Testis (tissue), 3 donors: ENCODE measurements around the gene OSBPL8. TPM values are rescaled to one million over a fixed set of nuclear protein-coding genes. Genes with fewer than 3 reads are reported as not detected.

ENCODE experiments used
- DNase-seq: peaks from one replicate; pipeline ENCODE4 v3.0.0-alpha.2; 2019
- H3K27ac ChIP-seq, 2 donors: fragments of 200-600 bp; sonication (generic); one replicate each; pipeline ENCODE4 v1.5.1; 2019
- H3K27me3 ChIP-seq: fragments of 200-600 bp; sonication (generic); one replicate; pipeline ENCODE4 v1.5.1; 2019
- H3K36me3 ChIP-seq: fragments of 200-600 bp; sonication (generic); one replicate; pipeline ENCODE4 v1.5.1; 2017; ENCODE audit warnings: low read depth; ENCODE audit errors: missing control alignments
- H3K4me1 ChIP-seq: fragments of 200-600 bp; sonication (generic); one replicate; pipeline ENCODE4 v1.5.1; 2019
- H3K4me3 ChIP-seq, 2 donors: fragments of 200-600 bp; sonication (generic); one replicate each; pipeline ENCODE4 v1.5.1; 2017 to 2019
- H3K9me3 ChIP-seq: fragments of 200-600 bp; sonication (generic); one replicate; pipeline ENCODE4 v1.5.1; 2017
- POLR2A ChIP-seq: fragments of 450-650 bp; IDR thresholded peaks from one replicate; pipeline ENCODE4 v1.6.1; 2017; ENCODE audit warnings: antibody characterized with exemption, mild to moderate bottlenecking, moderate library complexity
- WGBS, 2 donors: methylation state at CpG; one replicate each; pipeline ENCODE4 v1.1.5; 2018; 5-methylcytosine and 5-hydroxymethylcytosine counted together
- intact Hi-C: fragments of 100-400 bp; cut with DNase I; formaldehyde crosslinking; loops from one replicate; pipeline ENCODE4 v1.15.1; 2023; ENCODE audit warnings: low total_unique reads
- polyA plus RNA-seq: library from polyadenylated mRNA; stranded (reverse); fragments of 350-450 nt; fragmentation: Illumina TruSeq; extraction: RNeasy Lipid Tissue Mini Kit (QIAGEN cat#74804); gene quantifications from one replicate; pipeline ENCODE4 v1.2.3, GENCODE V29; 2014; ENCODE audit warnings: low read depth, low replicate concordance; ENCODE audit not compliant: insufficient read depth
- total RNA-seq, 2 donors: library from RNA; depleted of rRNA; stranded (reverse); fragments of >200 nt; gene quantifications; one replicate each; pipeline ENCODE4 v1.2.3, GENCODE V29; 2016
- TF ChIP-seq, protein P1 (sequence below), 3 experiments: fragments of 450-650 bp in 2 of 3; fragments of 200-600 bp in 1 of 3; sonication (generic) in 1 of 3; IDR thresholded peaks; one replicate each; pipeline ENCODE4 v1.5.1; 2016 to 2019; ENCODE audit warnings: antibody characterized with exemption in 3 of 3, mild to moderate bottlenecking in 2 of 3, moderate library complexity in 1 of 3

OSBPL8 gene
- total and polyA plus RNA-seq, 3 donors from 2014 or later: 19.1 to 77.5 (median 64.3) TPM

DNA sequence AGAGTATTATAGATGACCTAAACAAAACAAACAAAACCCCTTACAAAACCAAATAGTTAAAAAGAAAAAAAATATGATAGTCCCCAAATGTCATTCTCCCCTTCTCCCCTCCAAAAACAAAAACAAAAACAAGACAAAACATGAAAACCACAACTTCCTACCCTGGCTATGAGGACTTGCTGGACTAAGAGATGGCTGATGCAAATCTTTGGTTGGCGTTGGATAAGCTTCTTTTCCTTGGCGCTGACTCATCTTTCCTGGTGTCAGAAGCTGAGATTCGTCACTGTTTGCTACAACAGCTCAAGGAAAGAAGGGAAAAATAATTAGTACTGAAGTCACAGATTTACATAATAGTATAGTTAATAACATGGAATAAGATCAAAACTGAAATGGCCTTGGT lies 108.9 kb downstream of the OSBPL8 start:
- 90 to 92% methylated on average over 3 of the region's 3 CpGs for WGBS, 2 donors
- no peak for DNase-seq
- Histone ChIP-seq H3K36me3 (no peaks in the 10 kb centered on the region), H3K4me1 (no peaks in the 10 kb centered on the region), H3K27ac (no peak overlapping the region), H3K27me3 (no peaks in the 10 kb centered on the region), H3K9me3 (no peaks in the 10 kb centered on the region), H3K4me3 (no peak overlapping the region)
- TF ChIP-seq POLR2A: no peak
- TF ChIP-seq, protein P1, sequence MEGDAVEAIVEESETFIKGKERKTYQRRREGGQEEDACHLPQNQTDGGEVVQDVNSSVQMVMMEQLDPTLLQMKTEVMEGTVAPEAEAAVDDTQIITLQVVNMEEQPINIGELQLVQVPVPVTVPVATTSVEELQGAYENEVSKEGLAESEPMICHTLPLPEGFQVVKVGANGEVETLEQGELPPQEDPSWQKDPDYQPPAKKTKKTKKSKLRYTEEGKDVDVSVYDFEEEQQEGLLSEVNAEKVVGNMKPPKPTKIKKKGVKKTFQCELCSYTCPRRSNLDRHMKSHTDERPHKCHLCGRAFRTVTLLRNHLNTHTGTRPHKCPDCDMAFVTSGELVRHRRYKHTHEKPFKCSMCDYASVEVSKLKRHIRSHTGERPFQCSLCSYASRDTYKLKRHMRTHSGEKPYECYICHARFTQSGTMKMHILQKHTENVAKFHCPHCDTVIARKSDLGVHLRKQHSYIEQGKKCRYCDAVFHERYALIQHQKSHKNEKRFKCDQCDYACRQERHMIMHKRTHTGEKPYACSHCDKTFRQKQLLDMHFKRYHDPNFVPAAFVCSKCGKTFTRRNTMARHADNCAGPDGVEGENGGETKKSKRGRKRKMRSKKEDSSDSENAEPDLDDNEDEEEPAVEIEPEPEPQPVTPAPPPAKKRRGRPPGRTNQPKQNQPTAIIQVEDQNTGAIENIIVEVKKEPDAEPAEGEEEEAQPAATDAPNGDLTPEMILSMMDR (IDR thresholded peaks at IDR 0.05): no peak
- intact Hi-C loops: no loop called here

DNA sequence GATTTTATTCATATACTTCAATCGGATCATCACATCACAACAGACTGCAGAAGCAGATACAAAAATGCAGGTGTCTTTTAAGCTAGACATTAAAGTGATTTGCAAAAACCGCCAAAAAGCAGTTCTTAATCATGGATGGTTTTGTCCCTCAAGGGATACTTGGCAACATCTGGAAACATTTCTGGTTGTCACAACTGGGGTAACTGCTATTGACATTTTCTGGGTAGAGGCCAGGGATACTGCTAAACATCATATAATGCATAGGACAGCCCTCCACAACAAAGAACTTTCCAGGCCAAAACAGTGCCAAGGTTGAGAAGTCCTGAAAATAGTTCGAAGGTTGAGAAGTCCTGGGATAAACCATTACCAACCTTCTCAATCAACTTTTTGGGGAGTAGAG lies 109.6 kb downstream of the OSBPL8 start:
- WGBS, 2 donors: 94 to 97% methylated on average over 3 of the region's 3 CpGs
- intact Hi-C loops: no loop called here
- no peaks in the 10 kb centered on the region for H3K27me3 ChIP-seq
- H3K4me3 ChIP-seq: no peak overlapping the region
- no peak for DNase-seq
- H3K36me3 ChIP-seq: no peaks in the 10 kb centered on the region
- TF ChIP-seq, protein P1 (IDR thresholded peaks at IDR 0.05): no peak
- no peak for TF ChIP-seq POLR2A
- H3K9me3 ChIP-seq: no peaks in the 10 kb centered on the region
- H3K4me1 ChIP-seq: no peaks in the 10 kb centered on the region
- H3K27ac ChIP-seq: no peak overlapping the region

DNA sequence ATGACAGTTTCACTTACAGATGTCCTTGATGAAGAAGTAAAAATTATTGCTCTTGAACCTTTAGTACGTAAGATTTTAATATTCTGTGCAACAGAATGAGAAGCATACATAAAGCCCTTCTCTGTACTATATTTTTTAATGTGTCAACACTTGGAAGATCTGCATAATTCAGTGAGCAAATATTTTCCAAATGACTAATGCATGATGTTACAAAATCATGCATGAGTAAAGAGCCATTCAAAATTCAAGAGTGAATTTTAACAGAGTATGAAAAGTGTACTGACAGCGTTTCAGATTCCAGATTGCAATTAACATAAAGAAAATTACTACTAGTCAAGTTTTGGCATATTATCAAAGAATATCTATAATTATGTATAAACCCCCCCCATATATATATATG lies 110.0 kb downstream of the OSBPL8 start:
- 93 to 96% methylated on average over 2 of the region's 2 CpGs for WGBS, 2 donors
- DNase-seq: no peak
- intact Hi-C loops: no loop called here

DNA sequence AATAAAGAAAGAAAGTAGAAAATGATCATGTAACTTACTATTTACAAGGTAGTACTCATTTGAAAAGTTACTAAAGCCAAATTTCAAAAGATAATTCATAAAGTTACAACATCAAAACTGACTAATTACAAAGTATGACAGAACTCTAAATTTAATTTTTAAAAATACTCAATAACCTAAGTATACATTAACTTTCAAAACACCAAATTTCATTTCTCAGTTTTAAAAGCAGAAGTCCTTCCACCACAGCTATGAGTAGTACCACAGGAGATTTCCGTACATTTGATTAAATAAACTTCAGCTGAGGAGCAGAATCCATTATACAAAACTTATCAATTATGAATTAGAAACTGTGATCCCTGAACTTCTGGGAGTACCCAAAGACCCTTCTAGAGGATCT lies 110.6 kb downstream of the OSBPL8 start:
- no peaks in the 10 kb centered on the region for H3K27me3 ChIP-seq
- no peaks in the 10 kb centered on the region for H3K9me3 ChIP-seq
- no peak overlapping the region for H3K27ac ChIP-seq
- H3K36me3 ChIP-seq: no peaks in the 10 kb centered on the region
- DNase-seq: no peak
- intact Hi-C loops: no loop called here
- no peak for TF ChIP-seq POLR2A
- TF ChIP-seq, protein P1 (IDR thresholded peaks at IDR 0.05): no peak
- no peak overlapping the region for H3K4me3 ChIP-seq
- WGBS, 2 donors: 90 to 93% methylated on average over 1 of the region's 1 CpG
- no peaks in the 10 kb centered on the region for H3K4me1 ChIP-seq

More for the DNA sequence above, 110.0 kb downstream of the OSBPL8 start:
- no peaks in the 10 kb centered on the region for H3K4me1 ChIP-seq
- no peaks in the 10 kb centered on the region for H3K27me3 ChIP-seq
- H3K36me3 ChIP-seq: no peaks in the 10 kb centered on the region
- no peak overlapping the region for H3K4me3 ChIP-seq
- H3K27ac ChIP-seq: no peak overlapping the region
- TF ChIP-seq POLR2A: no peak
- TF ChIP-seq, protein P1 (IDR thresholded peaks at IDR 0.05): no peak
- no peaks in the 10 kb centered on the region for H3K9me3 ChIP-seq

DNA sequence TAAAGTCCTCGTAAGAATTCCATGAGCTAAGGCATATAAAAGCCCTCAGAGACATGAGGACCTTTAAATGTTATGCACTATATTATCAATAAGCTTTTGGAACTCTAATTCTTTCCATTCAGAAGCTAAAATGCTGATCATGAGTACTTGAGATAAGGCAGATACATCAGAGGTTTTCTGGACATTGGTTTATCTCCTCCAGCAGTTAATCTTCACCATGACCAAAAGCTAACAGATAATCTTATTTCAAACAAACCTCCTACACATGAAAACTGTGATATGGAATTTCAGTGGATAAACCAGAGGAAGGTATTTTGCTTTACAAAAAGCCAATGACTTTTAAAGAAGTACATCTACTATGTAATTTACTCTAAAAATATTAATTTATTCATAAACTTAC lies 113.5 kb downstream of the OSBPL8 start:
- H3K9me3 ChIP-seq: no peaks in the 10 kb centered on the region
- H3K36me3 ChIP-seq: no peaks in the 10 kb centered on the region
- H3K4me3 ChIP-seq: no peak overlapping the region
- 79 to 86% methylated on average over 1 of the region's 1 CpG for WGBS, 2 donors
- TF ChIP-seq, protein P1 (IDR thresholded peaks at IDR 0.05): no peak
- TF ChIP-seq POLR2A: no peak
- H3K4me1 ChIP-seq: no peaks in the 10 kb centered on the region
- DNase-seq: no peak
- H3K27ac ChIP-seq: no peak overlapping the region
- H3K27me3 ChIP-seq: no peaks in the 10 kb centered on the region
- intact Hi-C loops: no loop called here
